ENCODE results near the gene MRE11. TPM values are rescaled to one million over a fixed set of nuclear protein-coding genes. Genes with fewer than 3 reads are reported as not detected.

MRE11 gene
- total RNA-seq, 1 donor from 2014 or later, result 3.3 TPM

GRCh38 chr11:94524341-94524740, 30.7 kb upstream of the MRE11 start:
- Histone ChIP-seq H3K4me3 (no peak overlapping the region), H3K9me3 (no peaks in the 10 kb centered on the region), H3K4me1 (no peaks in the 10 kb centered on the region), H3K36me3 (no peaks in the 10 kb centered on the region), H3K27me3 (no peaks in the 10 kb centered on the region), H3K27ac (no peak overlapping the region)
- TF ChIP-seq CTCF (IDR thresholded peaks at IDR 0.05), result no peak
- DNase-seq (ENCODE audit: low spot score in 2 of 2), result no peak
- intact Hi-C loops (cut with DNase I), result no loop called here

- Histone ChIP-seq H3K36me3 (no peaks in the 10 kb centered on the region), H3K27me3 (no peaks in the 10 kb centered on the region), H3K4me1 (no peaks in the 10 kb centered on the region), H3K9me3 (no peaks in the 10 kb centered on the region), H3K27ac (no peak overlapping the region), H3K4me3 (no peak overlapping the region)
- DNase-seq (ENCODE audit: low spot score in 2 of 2), result no peak
- TF ChIP-seq CTCF (IDR thresholded peaks at IDR 0.05), result peak; percentile 6 to 33 (median 13)
- intact Hi-C loops (cut with DNase I), result no loop called here
These were observed 28.0 kb upstream of the MRE11 start for GRCh38 chr11:94521684-94522083.

GRCh38 chr11:94519478-94520084, 25.9 kb upstream of the MRE11 start:
- Histone ChIP-seq H3K9me3 (no peaks in the 10 kb centered on the region), H3K27me3 (no peaks in the 10 kb centered on the region), H3K4me1 (no peaks in the 10 kb centered on the region), H3K4me3 (no peak overlapping the region), H3K27ac (peak overlapping the region in 1 of 2 donors; percentile 16), H3K36me3 (no peaks in the 10 kb centered on the region)
- intact Hi-C loops (cut with DNase I), result loop anchor here (1.0 kb wide), 1 partner anchor 44 kb away; no protein-coding TSS in a partner anchor
- peak; percentile 50 to 71 (median 53) for TF ChIP-seq CTCF (IDR thresholded peaks at IDR 0.05)
- DNase-seq (ENCODE audit: low spot score in 2 of 2), result no peak

GRCh38 chr11:94518300-94518699, 24.7 kb upstream of the MRE11 start:
- no peak for DNase-seq (ENCODE audit: low spot score in 2 of 2)
- intact Hi-C loops (cut with DNase I), result no loop called here

GRCh38 chr11:94516725-94517124, 23.1 kb upstream of the MRE11 start:
- no peaks in the 10 kb centered on the region for H3K36me3 ChIP-seq
- no peaks in the 10 kb centered on the region for H3K27me3 ChIP-seq
- peaks cover 0 to 3% of the 10 kb centered on the region in 2 donors for H3K4me1 ChIP-seq
- no peaks in the 10 kb centered on the region for H3K9me3 ChIP-seq
- no peak for TF ChIP-seq CTCF (IDR thresholded peaks at IDR 0.05)
- intact Hi-C loops (cut with DNase I), result no loop called here
- no peak overlapping the region for H3K27ac ChIP-seq
- H3K4me3 ChIP-seq, result no peak overlapping the region
- DNase-seq (ENCODE audit: low spot score in 2 of 2), result no peak

More at GRCh38 chr11:94518300-94518699, 24.7 kb upstream of the MRE11 start:
- Histone ChIP-seq H3K27me3 (no peaks in the 10 kb centered on the region), H3K27ac (no peak overlapping the region), H3K4me3 (no peak overlapping the region), H3K9me3 (no peaks in the 10 kb centered on the region), H3K36me3 (no peaks in the 10 kb centered on the region), H3K4me1 (no peaks in the 10 kb centered on the region)
- TF ChIP-seq CTCF (IDR thresholded peaks at IDR 0.05), result no peak

GRCh38 chr11:94515398-94515797, 21.8 kb upstream of the MRE11 start:
- Histone ChIP-seq H3K4me3 (no peak overlapping the region), H3K27me3 (no peaks in the 10 kb centered on the region), H3K27ac (no peak overlapping the region), H3K4me1 (peaks cover 0 to 3% of the 10 kb centered on the region in 2 donors), H3K36me3 (no peaks in the 10 kb centered on the region), H3K9me3 (no peaks in the 10 kb centered on the region)
- TF ChIP-seq CTCF (IDR thresholded peaks at IDR 0.05), result no peak
- no peak for DNase-seq (ENCODE audit: low spot score in 2 of 2)
- intact Hi-C loops (cut with DNase I), result no loop called here
